ENCODE results near the gene CORO2A. TPM values are rescaled to one million over a fixed set of nuclear protein-coding genes. Genes with fewer than 3 reads are reported as not detected.

Gene CORO2A
- total and polyA plus RNA-seq, 2 of the 8 experiments (the other 6 are each of a cell fraction or from before 2014, with no cell fraction given), result 13.7 to 27.9 TPM

DNA sequence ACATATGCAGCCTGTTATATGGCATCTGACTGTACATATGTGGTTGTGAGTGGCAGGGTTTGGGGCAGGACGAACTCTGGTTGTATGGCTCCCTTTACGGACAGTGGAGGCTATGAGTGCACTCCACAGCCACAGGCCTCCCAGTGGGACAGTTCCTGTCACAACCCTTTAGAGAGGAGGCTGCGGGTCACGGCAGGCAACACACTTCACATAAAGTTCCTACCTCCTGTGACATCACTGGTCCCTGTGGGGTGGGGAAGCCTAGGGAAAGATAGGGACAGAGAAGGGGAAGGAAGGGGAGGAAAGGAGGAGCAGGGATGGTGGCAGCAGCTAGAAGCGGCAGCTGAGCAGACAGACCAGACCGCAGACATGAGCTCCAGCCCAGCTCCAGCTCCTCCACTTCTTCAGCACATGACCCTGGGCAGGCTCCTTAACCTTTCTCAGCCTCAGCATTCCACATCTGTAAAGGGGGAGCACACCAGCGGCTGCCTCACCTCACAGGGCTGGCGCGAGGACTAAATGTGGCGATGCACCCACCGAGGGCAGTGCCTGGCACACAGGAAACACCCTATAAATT is 27.4 kb upstream of the CORO2A start (continued):
- TF ChIP-seq SP1 (IDR thresholded peaks at IDR 0.05; ENCODE audit: low read depth, low read length) (no peak), RXRA (IDR thresholded peaks at IDR 0.05; ENCODE audit: insufficient read depth, low read depth, low read length) (no peak)
- TF ChIP-seq, protein P1, sequence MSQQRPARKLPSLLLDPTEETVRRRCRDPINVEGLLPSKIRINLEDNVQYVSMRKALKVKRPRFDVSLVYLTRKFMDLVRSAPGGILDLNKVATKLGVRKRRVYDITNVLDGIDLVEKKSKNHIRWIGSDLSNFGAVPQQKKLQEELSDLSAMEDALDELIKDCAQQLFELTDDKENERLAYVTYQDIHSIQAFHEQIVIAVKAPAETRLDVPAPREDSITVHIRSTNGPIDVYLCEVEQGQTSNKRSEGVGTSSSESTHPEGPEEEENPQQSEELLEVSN (IDR thresholded peaks at IDR 0.05), result no peak
